ENCODE data around the gene ZNF598. TPM values are rescaled to one million over a fixed set of nuclear protein-coding genes. Genes with fewer than 3 reads are reported as not detected.
A peak's percentile ranks its signal among the peaks of the same experiment; 100 is the strongest.

ZNF598 gene
- polyA plus RNA-seq, 1 donor from 2014 or later = 22.1 TPM

DNA sequence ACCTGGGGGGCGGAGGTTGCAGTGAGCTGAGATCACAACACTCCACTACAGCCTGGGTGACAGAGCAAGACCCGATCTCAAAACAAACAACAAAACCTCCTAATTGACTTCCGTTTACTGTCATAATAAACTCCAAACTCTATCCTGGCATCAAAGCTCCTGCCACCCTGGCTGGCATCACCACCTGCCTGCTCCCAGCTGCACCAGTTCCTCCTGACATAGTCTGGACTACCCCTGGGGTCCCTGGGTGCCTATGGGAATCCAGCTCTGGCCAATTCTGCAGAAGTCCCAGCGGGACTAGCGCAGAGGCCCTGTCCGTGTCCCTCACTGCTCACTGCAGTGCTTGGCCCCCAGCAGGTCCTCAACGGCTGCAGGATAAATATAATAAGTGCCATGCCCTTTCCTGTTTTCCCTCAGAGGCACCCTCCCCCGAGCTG is 37.3 kb upstream of the ZNF598 start:
- Histone ChIP-seq H4K20me1 (ENCODE audit: insufficient read depth) (no peaks in the 10 kb centered on the region), H3F3A (ENCODE audit: insufficient read depth, low read length, poor library complexity, severe bottlenecking) (no peaks in the 10 kb centered on the region), H3K9ac (ENCODE audit: low read length) (peak overlapping the region; percentile 75), H3K27ac (ENCODE audit: low read length) (no peak overlapping the region), H3K4me2 (ENCODE audit: low read length) (peak overlapping the region; percentile 85), H3K9me3 (ENCODE audit: low read length) (no peaks in the 10 kb centered on the region), H3K27me3 (ENCODE audit: insufficient read depth, low read depth, low read length) (no peaks in the 10 kb centered on the region), H3K36me3 (ENCODE audit: insufficient read depth, low read length) (no peaks in the 10 kb centered on the region), H3K79me2 (replicated peaks; ENCODE audit: insufficient read depth, low read length) (peaks cover 10% of the 10 kb centered on the region), H2AFZ (ENCODE audit: low read depth, low read length) (no peak overlapping the region), H3K9me2 (ENCODE audit: insufficient read depth, low read length) (no peaks in the 10 kb centered on the region), H3K4me3 (ENCODE audit: low read length) (peak overlapping the region; percentile 95)
- TF ChIP-seq, protein P1, sequence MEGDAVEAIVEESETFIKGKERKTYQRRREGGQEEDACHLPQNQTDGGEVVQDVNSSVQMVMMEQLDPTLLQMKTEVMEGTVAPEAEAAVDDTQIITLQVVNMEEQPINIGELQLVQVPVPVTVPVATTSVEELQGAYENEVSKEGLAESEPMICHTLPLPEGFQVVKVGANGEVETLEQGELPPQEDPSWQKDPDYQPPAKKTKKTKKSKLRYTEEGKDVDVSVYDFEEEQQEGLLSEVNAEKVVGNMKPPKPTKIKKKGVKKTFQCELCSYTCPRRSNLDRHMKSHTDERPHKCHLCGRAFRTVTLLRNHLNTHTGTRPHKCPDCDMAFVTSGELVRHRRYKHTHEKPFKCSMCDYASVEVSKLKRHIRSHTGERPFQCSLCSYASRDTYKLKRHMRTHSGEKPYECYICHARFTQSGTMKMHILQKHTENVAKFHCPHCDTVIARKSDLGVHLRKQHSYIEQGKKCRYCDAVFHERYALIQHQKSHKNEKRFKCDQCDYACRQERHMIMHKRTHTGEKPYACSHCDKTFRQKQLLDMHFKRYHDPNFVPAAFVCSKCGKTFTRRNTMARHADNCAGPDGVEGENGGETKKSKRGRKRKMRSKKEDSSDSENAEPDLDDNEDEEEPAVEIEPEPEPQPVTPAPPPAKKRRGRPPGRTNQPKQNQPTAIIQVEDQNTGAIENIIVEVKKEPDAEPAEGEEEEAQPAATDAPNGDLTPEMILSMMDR (IDR thresholded peaks at IDR 0.05; ENCODE audit: poor library complexity, severe bottlenecking) = no peak
- no peak for TF ChIP-seq POLR2AphosphoS5 (IDR thresholded peaks at IDR 0.05)
- TF ChIP-seq SMC3 (conservative IDR thresholded peaks at IDR 0.05; ENCODE audit: poor library complexity) = no peak
- TF ChIP-seq RAD21 (conservative IDR thresholded peaks at IDR 0.05) = no peak
- TF ChIP-seq EZH2 (IDR thresholded peaks at IDR 0.05; ENCODE audit: borderline replicate concordance, insufficient read depth, low read length, poor library complexity, severe bottlenecking) = no peak
- TF ChIP-seq MXI1 (conservative IDR thresholded peaks at IDR 0.05; ENCODE audit: poor library complexity, severe bottlenecking) = no peak
- no peak for TF ChIP-seq TAF1 (IDR thresholded peaks at IDR 0.05; ENCODE audit: low read depth)
- no peak for TF ChIP-seq EP300 (conservative IDR thresholded peaks at IDR 0.05; ENCODE audit: poor library complexity, severe bottlenecking)
- TF ChIP-seq, protein P2, sequence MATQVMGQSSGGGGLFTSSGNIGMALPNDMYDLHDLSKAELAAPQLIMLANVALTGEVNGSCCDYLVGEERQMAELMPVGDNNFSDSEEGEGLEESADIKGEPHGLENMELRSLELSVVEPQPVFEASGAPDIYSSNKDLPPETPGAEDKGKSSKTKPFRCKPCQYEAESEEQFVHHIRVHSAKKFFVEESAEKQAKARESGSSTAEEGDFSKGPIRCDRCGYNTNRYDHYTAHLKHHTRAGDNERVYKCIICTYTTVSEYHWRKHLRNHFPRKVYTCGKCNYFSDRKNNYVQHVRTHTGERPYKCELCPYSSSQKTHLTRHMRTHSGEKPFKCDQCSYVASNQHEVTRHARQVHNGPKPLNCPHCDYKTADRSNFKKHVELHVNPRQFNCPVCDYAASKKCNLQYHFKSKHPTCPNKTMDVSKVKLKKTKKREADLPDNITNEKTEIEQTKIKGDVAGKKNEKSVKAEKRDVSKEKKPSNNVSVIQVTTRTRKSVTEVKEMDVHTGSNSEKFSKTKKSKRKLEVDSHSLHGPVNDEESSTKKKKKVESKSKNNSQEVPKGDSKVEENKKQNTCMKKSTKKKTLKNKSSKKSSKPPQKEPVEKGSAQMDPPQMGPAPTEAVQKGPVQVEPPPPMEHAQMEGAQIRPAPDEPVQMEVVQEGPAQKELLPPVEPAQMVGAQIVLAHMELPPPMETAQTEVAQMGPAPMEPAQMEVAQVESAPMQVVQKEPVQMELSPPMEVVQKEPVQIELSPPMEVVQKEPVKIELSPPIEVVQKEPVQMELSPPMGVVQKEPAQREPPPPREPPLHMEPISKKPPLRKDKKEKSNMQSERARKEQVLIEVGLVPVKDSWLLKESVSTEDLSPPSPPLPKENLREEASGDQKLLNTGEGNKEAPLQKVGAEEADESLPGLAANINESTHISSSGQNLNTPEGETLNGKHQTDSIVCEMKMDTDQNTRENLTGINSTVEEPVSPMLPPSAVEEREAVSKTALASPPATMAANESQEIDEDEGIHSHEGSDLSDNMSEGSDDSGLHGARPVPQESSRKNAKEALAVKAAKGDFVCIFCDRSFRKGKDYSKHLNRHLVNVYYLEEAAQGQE (IDR thresholded peaks at IDR 0.05; ENCODE audit: borderline replicate concordance) = no peak

DNA sequence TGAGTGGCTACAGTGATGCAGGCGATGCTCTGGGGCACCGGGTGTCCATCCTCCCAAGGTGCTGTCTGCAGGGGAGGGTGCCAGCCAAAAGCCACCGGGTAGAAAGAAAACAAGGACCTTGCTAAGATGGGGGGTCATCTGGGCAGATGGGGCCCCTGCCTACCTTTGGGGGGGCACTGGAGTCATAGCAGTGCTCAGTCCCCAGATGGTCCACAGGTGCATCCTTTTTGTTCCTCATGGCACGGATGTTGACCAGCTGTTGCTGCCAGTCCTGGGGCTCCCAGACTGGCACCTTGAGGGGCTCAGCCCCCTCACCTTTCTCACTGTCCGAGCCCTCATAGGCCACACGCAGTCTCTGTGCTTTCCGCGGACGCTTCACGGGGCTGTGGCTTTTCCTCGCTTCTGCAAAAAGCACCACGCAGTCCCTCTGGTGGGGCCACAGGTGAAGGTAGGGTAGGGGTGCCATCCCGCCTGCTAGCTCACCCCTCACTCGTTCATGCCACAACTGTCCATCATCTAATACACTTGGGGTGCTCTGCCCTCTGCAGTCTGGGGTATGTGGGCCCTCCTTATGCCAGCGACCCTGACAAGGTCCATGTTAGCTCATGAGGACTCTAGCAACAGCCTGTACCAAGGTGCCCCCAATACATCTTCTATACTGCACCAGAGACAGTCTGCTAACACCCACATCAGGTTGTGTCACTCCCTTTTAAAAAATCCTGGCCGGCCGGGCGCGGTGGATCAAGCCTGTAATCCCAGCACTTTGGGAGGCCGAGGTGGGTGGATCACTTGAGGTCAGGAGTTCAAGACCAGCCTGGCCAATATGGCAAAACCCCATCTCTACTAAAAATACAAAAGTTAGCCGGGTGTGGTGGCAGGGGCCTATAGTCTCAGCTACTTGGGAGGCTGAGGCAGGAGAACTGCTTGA is 36.6 kb upstream of the ZNF598 start:
- Histone ChIP-seq H3K4me3 (ENCODE audit: low read length) (peak overlapping the region; percentile 95), H3K4me2 (ENCODE audit: low read length) (no peak overlapping the region)

More for the DNA sequence above, 36.6 kb upstream of the ZNF598 start:
- H3K9ac ChIP-seq (ENCODE audit: low read length) = no peak overlapping the region
- no peaks in the 10 kb centered on the region for H4K20me1 ChIP-seq (ENCODE audit: insufficient read depth)
- peaks cover 10% of the 10 kb centered on the region for H3K79me2 ChIP-seq (replicated peaks; ENCODE audit: insufficient read depth, low read length)
- H3K27ac ChIP-seq (ENCODE audit: low read length) = no peak overlapping the region
- no peaks in the 10 kb centered on the region for H3K9me3 ChIP-seq (ENCODE audit: low read length)
- no peaks in the 10 kb centered on the region for H3K27me3 ChIP-seq (ENCODE audit: insufficient read depth, low read depth, low read length)
- no peaks in the 10 kb centered on the region for H3K36me3 ChIP-seq (ENCODE audit: insufficient read depth, low read length)
- H3K9me2 ChIP-seq (ENCODE audit: insufficient read depth, low read length) = no peaks in the 10 kb centered on the region
- no peak overlapping the region for H2AFZ ChIP-seq (ENCODE audit: low read depth, low read length)
- TF ChIP-seq RAD21 (conservative IDR thresholded peaks at IDR 0.05) (no peak), POLR2AphosphoS5 (IDR thresholded peaks at IDR 0.05) (no peak), EP300 (conservative IDR thresholded peaks at IDR 0.05; ENCODE audit: poor library complexity, severe bottlenecking) (no peak), SMC3 (conservative IDR thresholded peaks at IDR 0.05; ENCODE audit: poor library complexity) (no peak), TAF1 (IDR thresholded peaks at IDR 0.05; ENCODE audit: low read depth) (no peak), EZH2 (IDR thresholded peaks at IDR 0.05; ENCODE audit: borderline replicate concordance, insufficient read depth, low read length, poor library complexity, severe bottlenecking) (no peak), MXI1 (conservative IDR thresholded peaks at IDR 0.05; ENCODE audit: poor library complexity, severe bottlenecking) (no peak)
- TF ChIP-seq, protein P1 (IDR thresholded peaks at IDR 0.05; ENCODE audit: poor library complexity, severe bottlenecking) = no peak
- TF ChIP-seq, protein P2 (IDR thresholded peaks at IDR 0.05; ENCODE audit: borderline replicate concordance) = no peak
- no peaks in the 10 kb centered on the region for H3F3A ChIP-seq (ENCODE audit: insufficient read depth, low read length, poor library complexity, severe bottlenecking)
